NCI-H345 treated with DMSO at 0.1 percent for 48 hours (cell line): Measurements from ENCODE around the gene AICDA.
"Not testable (repeated sequence)": the region's sequence is repeated elsewhere in the genome, so short reads cannot be mapped to it uniquely, and the experiment has no call there.

Experiments
- DNase-seq: peaks from one replicate; lab custom pipeline; 2025; ENCODE audit not compliant: unreplicated experiment; lab: John Stamatoyannopoulos, UW

Gene AICDA

DNA sequence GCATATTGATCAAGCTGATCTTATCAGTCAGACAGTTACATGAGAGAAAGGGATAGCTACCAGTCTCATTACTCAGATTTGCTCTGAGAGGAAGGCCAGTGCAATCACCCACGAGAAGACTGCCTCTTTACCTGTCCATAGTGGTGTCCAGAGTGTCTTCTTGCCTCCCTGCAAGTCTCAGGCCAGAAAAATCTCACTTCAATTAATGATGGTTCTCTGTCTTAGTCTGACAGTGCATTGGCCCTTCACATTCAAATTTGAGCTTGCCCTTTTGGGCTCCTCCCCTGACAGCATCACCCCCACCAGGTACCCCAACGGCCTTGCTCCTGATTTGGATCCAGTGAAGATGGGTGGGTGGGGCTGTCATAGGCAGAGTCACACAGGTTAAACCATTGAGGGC is at the start of gene AICDA:
Gene AICDA (minus strand): TSS at position 231 of the 400 bp plus-strand sequence. CDS start 92 bp downstream, at position 139.
- no peak for DNase-seq

GRCh38 chr12:8661751-8662150 is 49.1 kb upstream of the AICDA start:
- no peak for DNase-seq

DNA sequence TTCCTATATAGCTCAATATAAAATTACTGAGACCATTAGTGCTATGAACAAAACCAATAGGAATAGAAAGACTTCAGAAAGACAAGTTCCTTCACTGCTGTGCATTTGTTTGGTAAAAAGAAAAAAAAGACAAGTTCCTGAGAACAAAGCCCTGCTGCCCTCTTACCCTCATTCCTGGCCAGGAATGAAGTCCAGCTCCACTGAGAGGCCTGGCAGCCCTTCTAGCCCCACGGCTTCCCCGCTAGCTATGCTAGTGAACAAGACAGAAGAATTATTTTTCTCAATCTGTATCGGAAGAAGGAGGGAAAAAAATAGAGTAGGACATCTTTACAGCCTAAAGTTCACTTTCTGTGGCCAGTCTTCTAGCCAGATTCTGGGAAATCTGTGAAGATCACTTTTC is 48.4 kb upstream of the AICDA start:
- no peak for DNase-seq

GRCh38 chr12:8658346-8658745 is 45.7 kb upstream of the AICDA start:
- no peak for DNase-seq

DNA sequence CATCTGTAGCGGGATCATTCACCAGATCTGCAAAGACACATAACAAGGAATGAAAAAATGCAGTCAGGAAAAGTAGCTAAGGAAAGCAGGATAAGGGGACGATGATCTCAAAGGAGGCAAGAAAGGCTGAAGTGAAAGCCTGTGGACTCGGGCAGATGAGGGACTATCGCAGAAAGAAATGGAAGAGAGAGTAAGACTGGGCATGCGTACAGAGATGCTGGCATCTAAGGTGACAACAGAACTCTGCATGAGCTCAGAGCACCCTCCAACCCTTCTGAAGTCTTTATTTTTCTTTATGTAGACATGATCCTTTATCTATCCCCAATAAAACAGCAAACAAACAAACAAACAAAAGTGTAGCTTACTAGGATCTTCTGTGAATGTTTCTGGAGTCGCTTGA is 42.8 kb upstream of the AICDA start:
- no peak for DNase-seq

DNA sequence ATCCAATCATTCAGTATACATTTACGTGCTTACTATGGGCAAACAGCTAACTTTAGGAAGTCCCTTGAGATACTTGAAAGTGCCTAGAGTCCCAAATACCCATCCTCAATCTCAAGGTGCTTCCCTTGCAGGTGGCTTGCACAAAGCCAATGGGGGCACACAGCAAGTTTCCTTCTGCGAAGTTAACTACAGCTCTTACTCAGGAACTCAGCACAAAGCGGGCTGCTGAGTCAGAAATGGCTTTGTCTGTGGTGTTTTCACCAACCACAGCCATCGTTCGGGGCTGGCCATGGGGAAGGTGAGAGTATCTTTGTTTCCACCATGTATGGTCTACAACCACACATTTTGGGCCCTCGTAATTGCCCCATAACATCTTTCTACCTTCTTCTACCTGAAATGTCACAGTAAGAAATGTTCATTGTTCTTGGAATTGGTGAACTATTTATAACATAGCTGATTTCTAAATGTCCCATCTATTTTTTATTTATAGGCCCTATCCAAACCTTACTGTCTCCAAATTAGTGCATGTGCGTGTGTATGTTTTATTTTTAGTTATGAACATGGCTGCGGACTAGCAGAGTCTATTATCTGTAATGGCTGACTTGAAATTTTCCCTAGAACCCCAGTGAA is 36.0 kb upstream of the AICDA start:
- DNase-seq = no peak

DNA sequence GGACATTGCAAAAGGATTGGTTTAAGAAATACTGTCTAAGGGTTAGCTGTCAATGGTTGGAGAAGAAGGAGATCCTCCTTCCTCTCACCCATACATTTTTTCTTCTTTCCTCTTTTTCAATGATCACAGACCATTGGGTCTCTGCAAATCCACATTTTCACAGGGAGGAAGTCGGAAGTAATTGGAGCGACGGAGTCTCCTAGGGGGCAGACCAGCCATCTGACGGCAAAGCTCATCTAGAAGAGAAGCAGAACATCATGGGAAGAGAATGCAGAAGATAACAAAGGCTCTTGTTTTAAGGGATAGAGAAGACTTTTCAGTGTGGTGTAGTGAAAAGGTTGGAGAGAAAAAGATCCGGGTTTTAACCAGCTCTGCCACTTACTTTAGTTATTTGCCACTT is 35.3 kb upstream of the AICDA start:
- no peak for DNase-seq

DNA sequence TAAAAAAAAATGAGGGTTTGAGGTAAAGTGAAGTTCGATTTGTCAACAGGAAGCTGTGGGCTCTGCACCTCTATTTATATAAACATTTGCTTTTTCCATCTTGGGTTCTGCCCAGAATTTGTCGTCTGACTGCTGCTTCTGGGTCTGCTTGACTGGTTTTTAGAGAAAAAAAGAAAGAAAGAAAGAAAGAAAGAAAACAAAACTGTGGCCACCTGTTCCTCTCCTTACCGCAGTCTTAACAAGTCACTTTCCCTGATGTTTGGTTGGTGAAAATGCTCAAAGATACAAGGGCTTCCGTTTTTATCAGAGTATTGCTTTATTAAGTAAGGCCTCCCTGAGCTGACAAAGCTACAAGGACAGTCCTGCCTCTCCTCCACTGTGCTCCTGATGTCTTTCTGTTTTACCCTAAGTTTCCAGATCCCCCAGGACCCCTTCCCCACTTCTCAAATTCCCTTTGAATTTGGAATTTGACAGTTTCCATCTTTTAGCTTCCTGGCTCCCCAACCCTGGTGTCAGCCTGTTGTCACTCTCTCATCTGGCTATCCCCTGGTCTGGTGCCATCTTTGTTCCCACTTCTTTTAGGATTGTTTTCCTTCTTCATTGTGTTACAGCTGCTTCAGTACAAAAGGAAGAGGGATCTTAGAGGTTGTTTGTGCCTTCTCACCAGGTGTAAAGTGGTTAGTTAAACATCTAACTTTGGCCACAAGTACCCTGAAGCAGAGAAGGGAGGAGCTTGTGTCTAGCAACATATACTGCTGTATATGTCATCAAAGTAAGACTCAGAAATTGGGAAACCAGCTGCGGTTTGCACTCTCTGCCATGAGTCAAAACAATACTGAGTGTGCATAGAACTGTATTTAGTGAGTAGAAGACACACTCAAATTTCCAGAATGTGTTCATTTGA is 31.9 kb upstream of the AICDA start:
- no peak for DNase-seq

GRCh38 chr12:8642775-8643174 is 30.1 kb upstream of the AICDA start:
- no peak for DNase-seq

DNA sequence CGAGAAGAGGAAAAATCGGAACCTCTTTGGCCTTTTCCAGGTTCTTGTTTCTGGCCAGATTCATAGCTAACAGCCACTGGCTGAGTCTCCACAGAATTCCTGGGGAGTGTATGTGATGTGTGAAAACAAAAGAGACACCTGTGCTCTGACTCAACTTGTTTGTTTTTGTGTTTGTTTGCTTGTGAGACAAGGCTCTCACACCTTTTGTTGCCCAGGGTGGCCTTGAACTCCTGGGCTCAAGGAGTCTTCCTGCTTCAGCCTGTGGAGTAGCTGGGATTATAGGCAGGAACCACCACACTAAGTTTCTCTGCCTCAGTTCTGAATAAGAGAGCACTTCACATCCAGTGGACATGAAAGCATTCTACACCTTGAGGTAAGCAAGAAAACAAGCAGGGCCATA is 27.3 kb upstream of the AICDA start:
- DNase-seq = no peak

DNA sequence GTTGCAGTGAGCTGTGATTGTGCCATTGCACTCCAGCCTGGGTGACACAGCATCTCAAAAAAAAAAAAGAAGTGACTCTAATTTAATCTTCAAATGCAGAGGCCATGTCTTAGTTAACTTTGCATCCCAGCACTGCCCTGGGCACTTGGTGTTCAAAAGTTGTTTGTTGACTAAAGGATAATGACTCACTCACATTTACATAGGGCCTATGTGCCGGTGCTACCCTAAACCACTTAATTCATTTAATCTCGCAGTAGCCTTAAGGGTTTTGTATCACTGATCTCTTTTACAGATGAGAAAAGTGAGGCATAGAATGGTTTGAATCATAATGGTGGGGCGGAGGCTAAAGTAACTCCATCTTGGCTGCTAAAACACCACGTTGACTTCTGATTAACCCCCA is 26.3 kb upstream of the AICDA start:
- no peak for DNase-seq

DNA sequence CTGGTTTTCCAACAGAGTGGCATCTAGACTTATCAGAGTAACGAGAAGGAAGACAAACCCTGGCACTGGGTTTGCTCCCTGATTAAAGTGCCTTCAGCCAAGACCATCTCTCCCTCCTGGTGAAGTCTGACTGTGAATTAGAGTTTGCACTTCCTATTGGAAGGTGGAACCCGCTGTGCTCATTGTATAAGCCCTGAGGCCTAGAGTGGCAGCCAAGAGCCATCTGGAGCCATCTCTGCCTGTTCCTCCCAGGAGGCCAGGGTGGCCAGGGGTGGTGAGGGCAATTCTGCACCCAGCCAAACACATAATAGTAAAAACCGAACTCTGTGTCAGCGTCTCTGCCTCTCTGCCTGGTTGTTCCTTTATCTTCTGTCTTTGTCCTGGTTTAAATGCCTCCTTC is 25.0 kb upstream of the AICDA start:
- peak; percentile 13 for DNase-seq

DNA sequence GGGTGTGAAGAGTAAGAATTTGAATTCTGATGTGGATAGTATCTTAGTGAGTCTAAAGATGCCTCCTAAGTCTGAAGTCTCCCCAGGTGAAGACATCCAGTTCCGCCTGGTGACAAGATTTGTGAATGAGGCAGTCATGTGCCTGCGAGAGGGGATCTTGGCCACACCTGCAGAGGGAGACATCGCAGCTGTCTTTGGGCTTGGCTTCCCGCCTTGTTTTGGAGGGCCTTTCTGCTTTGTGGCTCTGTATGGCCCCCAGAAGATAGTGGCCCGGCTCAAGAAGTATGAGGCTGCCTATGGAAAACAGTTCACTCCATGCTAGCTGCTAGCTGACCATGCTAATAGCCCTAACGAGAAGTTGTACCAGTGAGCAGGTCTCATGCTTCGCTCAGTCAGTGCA is 24.6 kb upstream of the AICDA start:
- no peak for DNase-seq

- no peak for DNase-seq
These were observed 23.9 kb upstream of the AICDA start for GRCh38 chr12:8636581-8636980.

- not testable (repeated sequence) for DNase-seq
These were observed 23.3 kb upstream of the AICDA start for GRCh38 chr12:8636007-8636346.

- not testable (repeated sequence) for DNase-seq
These were observed 22.8 kb upstream of the AICDA start for GRCh38 chr12:8635342-8636006.

DNA sequence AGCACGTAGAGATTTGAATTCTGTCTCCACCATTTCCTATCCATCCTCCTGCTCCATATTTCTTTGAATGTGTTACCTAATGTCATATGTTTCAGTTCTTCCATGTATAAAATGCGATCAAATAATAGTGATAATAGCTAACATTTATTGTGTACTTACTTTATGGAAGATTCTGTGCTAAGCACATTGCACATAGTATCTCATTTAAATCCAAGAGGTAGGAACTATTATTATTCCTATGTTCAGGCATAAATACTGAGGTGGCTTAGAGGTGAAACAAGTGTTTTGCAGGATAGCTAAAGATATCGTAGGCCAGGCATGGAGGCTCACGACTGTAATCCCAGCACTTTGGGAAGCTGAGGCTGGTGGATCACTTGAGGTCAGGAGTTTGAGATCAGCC is 17.5 kb upstream of the AICDA start:
- no peak for DNase-seq

- DNase-seq = no peak
These were observed 16.9 kb upstream of the AICDA start for GRCh38 chr12:8629486-8630033.

GRCh38 chr12:8628731-8629130 is 16.1 kb upstream of the AICDA start:
- DNase-seq = no peak

DNA sequence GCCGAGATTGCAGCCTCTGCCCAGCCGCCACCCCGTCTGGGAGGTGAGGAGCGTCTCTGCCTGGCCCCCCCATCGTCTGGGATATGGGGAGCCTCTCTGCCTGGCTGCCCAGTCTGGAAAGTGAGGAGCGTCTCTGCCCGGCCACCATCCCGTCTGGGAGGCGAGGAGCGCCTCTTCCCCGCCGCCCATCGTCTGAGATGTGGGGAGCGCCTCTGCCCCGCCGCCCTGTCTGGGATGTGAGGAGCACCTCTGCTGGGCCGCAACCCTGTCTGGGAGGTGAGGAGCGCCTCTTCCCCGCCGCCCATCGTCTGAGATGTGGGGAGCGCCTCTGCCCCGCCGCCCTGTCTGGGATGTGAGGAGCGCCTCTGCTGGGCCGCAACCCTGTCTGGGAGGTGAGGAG is 12.1 kb upstream of the AICDA start:
- DNase-seq = not testable (repeated sequence)

- no peak for DNase-seq
These were observed 10.0 kb upstream of the AICDA start for GRCh38 chr12:8622646-8623045.

- no peak for DNase-seq
These were observed 2.5 kb upstream of the AICDA start for GRCh38 chr12:8615206-8615605.
